Astrocyte (in vitro differentiated cells and primary cell): Measurements from ENCODE around the gene RNF223. TPM values are rescaled to one million over a fixed set of nuclear protein-coding genes. Genes with fewer than 3 reads are reported as not detected.

Source experiments
- DNase-seq: peaks from one replicate; pipeline ENCODE4 v3.0.0-alpha.2; 2010; ENCODE audit warnings: low read depth
- FAIRE-seq: peaks from 2 replicates; lab custom pipeline; 2011; peaks lifted over from hg19 to GRCh38; lab: Jason Lieb, UNC
- H2AFZ ChIP-seq: 2 replicates; pipeline ENCODE4 v1.6.0; 2012; ENCODE audit warnings: low read depth, low read length, inconsistent platforms
- H3K27ac ChIP-seq: 2 replicates; pipeline ENCODE4 v1.5.1; 2011; ENCODE audit warnings: low read depth, low read length, inconsistent platforms
- H3K27me3 ChIP-seq: 2 replicates; pipeline ENCODE4 v1.6.0; 2011; ENCODE audit warnings: low read length, inconsistent platforms; ENCODE audit not compliant: insufficient read depth
- H3K36me3 ChIP-seq: 2 replicates; pipeline ENCODE4 v1.5.1; 2011; ENCODE audit warnings: low read length, inconsistent platforms; ENCODE audit not compliant: insufficient read depth
- H3K4me1 ChIP-seq: 2 replicates; pipeline ENCODE4 v1.5.1; 2011; ENCODE audit warnings: low read length, inconsistent platforms; ENCODE audit not compliant: insufficient read depth
- H3K4me2 ChIP-seq: 2 replicates; pipeline ENCODE4 v1.6.0; 2012; ENCODE audit warnings: low read length, inconsistent platforms
- H3K4me3 ChIP-seq: 2 replicates; pipeline ENCODE4 v1.5.1; 2011; ENCODE audit warnings: low read depth, mild to moderate bottlenecking, low read length, inconsistent platforms; ENCODE audit not compliant: insufficient read depth
- H3K79me2 ChIP-seq: 2 replicates; pipeline ENCODE4 v1.6.0; 2012; ENCODE audit warnings: mild to moderate bottlenecking, low read length, inconsistent platforms; ENCODE audit not compliant: insufficient read depth
- H3K9ac ChIP-seq: 2 replicates; pipeline ENCODE4 v1.6.0; 2012; ENCODE audit warnings: mild to moderate bottlenecking, low read length, inconsistent platforms
- H3K9me3 ChIP-seq: 2 replicates; pipeline ENCODE4 v1.5.1; 2012; ENCODE audit warnings: low read depth, mild to moderate bottlenecking, low read length, inconsistent platforms; ENCODE audit not compliant: insufficient read depth
- H4K20me1 ChIP-seq: 2 replicates; pipeline ENCODE4 v1.6.0; 2012; ENCODE audit warnings: low read length, inconsistent platforms; ENCODE audit not compliant: insufficient read depth
- H3K27ac Mint-ChIP-seq: one replicate; pipeline ENCODE4 v1.8.0; 2021; ENCODE audit warnings: mild to moderate bottlenecking, mixed read lengths; ENCODE audit not compliant: unreplicated experiment
- H3K27me3 Mint-ChIP-seq: one replicate; pipeline ENCODE4 v1.8.0; 2021; ENCODE audit warnings: low read depth, mixed read lengths; ENCODE audit not compliant: unreplicated experiment
- H3K36me3 Mint-ChIP-seq: one replicate; pipeline ENCODE4 v1.8.0; 2021; ENCODE audit warnings: low read depth, mixed read lengths; ENCODE audit not compliant: unreplicated experiment
- H3K4me1 Mint-ChIP-seq: one replicate; pipeline ENCODE4 v1.8.0; 2021; ENCODE audit warnings: low read depth, mixed read lengths; ENCODE audit not compliant: unreplicated experiment
- H3K4me3 Mint-ChIP-seq: one replicate; pipeline ENCODE4 v1.8.0; 2021; ENCODE audit warnings: mild to moderate bottlenecking, moderate library complexity, mixed read lengths; ENCODE audit not compliant: unreplicated experiment
- H3K9me3 Mint-ChIP-seq: one replicate; pipeline ENCODE4 v1.8.0; 2021; ENCODE audit warnings: mild to moderate bottlenecking, mixed read lengths; ENCODE audit not compliant: unreplicated experiment
- CTCF ChIP-seq: IDR thresholded peaks from 2 replicates; pipeline ENCODE4 v1.5.1; 2011; ENCODE audit warnings: low read depth, mild to moderate bottlenecking, inconsistent platforms, low read length, moderate library complexity; ENCODE audit not compliant: insufficient read depth
- EZH2 ChIP-seq: IDR thresholded peaks from 2 replicates; pipeline ENCODE4 v1.6.1; 2012; ENCODE audit warnings: mild to moderate bottlenecking, low read length, inconsistent platforms; ENCODE audit not compliant: insufficient read depth
- total RNA-seq: library from RNA; stranded (reverse); gene quantifications from 2 replicates; pipeline ENCODE4 v1.2.1, GENCODE V29; 2021

Gene RNF223
- total RNA-seq, 1 donor from 2014 or later: 0.18 TPM

GRCh38 chr1:1053682-1054081, 20.4 kb downstream of the RNF223 start:
- no peaks in the 10 kb centered on the region for H3K9me3 ChIP-seq
- no peak overlapping the region for H3K27ac ChIP-seq
- H3K36me3 ChIP-seq: peaks cover 7% of the 10 kb centered on the region
- no peak overlapping the region for H3K9ac ChIP-seq
- H3K36me3 Mint-ChIP-seq: peaks cover 10% of the 10 kb centered on the region
- H3K9me3 Mint-ChIP-seq: no peaks in the 10 kb centered on the region
- no peak overlapping the region for H3K27ac Mint-ChIP-seq
- no peak overlapping the region for H3K4me2 ChIP-seq
- no peaks in the 10 kb centered on the region for H3K27me3 ChIP-seq
- peaks cover 3% of the 10 kb centered on the region for H3K4me1 Mint-ChIP-seq
- no peak overlapping the region for H2AFZ ChIP-seq
- H3K4me3 Mint-ChIP-seq: no peak overlapping the region
- H3K79me2 ChIP-seq: no peaks in the 10 kb centered on the region
- FAIRE-seq: no peak
- H3K4me3 ChIP-seq: no peak overlapping the region
- no peaks in the 10 kb centered on the region for H3K4me1 ChIP-seq
- no peak for TF ChIP-seq CTCF
- H4K20me1 ChIP-seq: peaks cover 50% of the 10 kb centered on the region
- DNase-seq: no peak
- H3K27me3 Mint-ChIP-seq: no peaks in the 10 kb centered on the region

GRCh38 chr1:1053022-1053421, 21.1 kb downstream of the RNF223 start:
- no peaks in the 10 kb centered on the region for H3K4me1 ChIP-seq
- H3K27me3 ChIP-seq: no peaks in the 10 kb centered on the region
- no peak for TF ChIP-seq CTCF
- TF ChIP-seq EZH2: no peak
- H3K9me3 Mint-ChIP-seq: no peaks in the 10 kb centered on the region
- FAIRE-seq (no peak), DNase-seq (no peak)
- H3K9me3 ChIP-seq: no peaks in the 10 kb centered on the region
- no peaks in the 10 kb centered on the region for H3K4me1 Mint-ChIP-seq
- H4K20me1 ChIP-seq: peaks cover 48% of the 10 kb centered on the region
- H3K4me3 ChIP-seq: no peak overlapping the region
- H3K27me3 Mint-ChIP-seq: no peaks in the 10 kb centered on the region
- no peak overlapping the region for H3K4me3 Mint-ChIP-seq
- peak overlapping the region; percentile 60 for H3K27ac Mint-ChIP-seq
- H2AFZ ChIP-seq: no peak overlapping the region
- no peak overlapping the region for H3K4me2 ChIP-seq
- peaks cover 10% of the 10 kb centered on the region for H3K36me3 Mint-ChIP-seq
- H3K27ac ChIP-seq: no peak overlapping the region
- H3K79me2 ChIP-seq: no peaks in the 10 kb centered on the region
- peaks cover 7% of the 10 kb centered on the region for H3K36me3 ChIP-seq
- no peak overlapping the region for H3K9ac ChIP-seq

- DNase-seq (no peak), FAIRE-seq (no peak)
- no peak overlapping the region for H3K4me3 Mint-ChIP-seq
- peak overlapping the region; percentile 60 for H3K27ac Mint-ChIP-seq
- H3K36me3 Mint-ChIP-seq: peaks cover 10% of the 10 kb centered on the region
- TF ChIP-seq EZH2 (no peak), CTCF (no peak)
- Histone ChIP-seq H3K79me2 (no peaks in the 10 kb centered on the region), H3K9me3 (no peaks in the 10 kb centered on the region), H3K4me1 (no peaks in the 10 kb centered on the region), H3K4me3 (no peak overlapping the region), H3K4me2 (no peak overlapping the region), H3K36me3 (peaks cover 7% of the 10 kb centered on the region), H4K20me1 (peaks cover 48% of the 10 kb centered on the region), H2AFZ (no peak overlapping the region), H3K27ac (no peak overlapping the region), H3K9ac (no peak overlapping the region), H3K27me3 (no peaks in the 10 kb centered on the region)
- H3K27me3 Mint-ChIP-seq: no peaks in the 10 kb centered on the region
- no peaks in the 10 kb centered on the region for H3K4me1 Mint-ChIP-seq
- H3K9me3 Mint-ChIP-seq: no peaks in the 10 kb centered on the region
Observed at GRCh38 chr1:1052003-1052840, 21.9 kb downstream of the RNF223 start.
